HepG2 (cell line): ENCODE data around the gene DGKD. TPM values are rescaled to one million over a fixed set of nuclear protein-coding genes. Genes with fewer than 3 reads are reported as not detected.

Experiments used
- ATAC-seq: fragments of 200-7000 bp; cut with Tn5 transposase; 3 replicates; pipeline ENCODE4 v1.9.1; 2020; ENCODE audit warnings: mild to moderate bottlenecking, moderate library complexity
- BruUV-seq: library from RNA; stranded (reverse); fragments of 400-500 nt; replicated peaks from 2 replicates; lab custom pipeline; 2021; lab: Mats Ljungman, UMichigan
- CTCF ChIA-PET: fragments of 300-600 bp; formaldehyde crosslinking; extraction: SDS; loops from one replicate; lab custom pipeline; 2021; ENCODE audit warnings: low total read pairs, inconsistent platforms, low intra/inter-chr PET ratio; lab: Yijun Ruan, JAX
- POLR2A ChIA-PET: fragments of 350-600 bp; sonication (Branson Sonifier 250); formaldehyde crosslinking; loops from one replicate; lab custom pipeline; 2020; ENCODE audit warnings: antibody characterized with exemption, inconsistent platforms; lab: Yijun Ruan, JAX
- DNase-seq: peaks from one replicate; pipeline ENCODE4 v3.0.0-alpha.2; 2015; ENCODE audit warnings: low spot score
- FAIRE-seq: peaks from 3 replicates; lab custom pipeline; 2011; peaks lifted over from hg19 to GRCh38; lab: Jason Lieb, UNC
- H2AFZ ChIP-seq: one replicate; pipeline ENCODE4 v1.6.1; 2011; ENCODE audit warnings: low read length, inconsistent platforms
- H3K27ac ChIP-seq: fragments of 300-600 bp; 3 replicates; pipeline ENCODE4 v1.8.0; 2011; ENCODE audit warnings: mixed run types, mild to moderate bottlenecking, mixed read lengths, low read length, inconsistent platforms; ENCODE audit not compliant: insufficient read depth; ENCODE audit errors: extremely low read length
- H3K27me3 ChIP-seq, 2 experiments: fragments of 200-600 bp in 1 of 2; 2 replicates in 1 of 2; 3 replicates in 1 of 2; pipeline versions ENCODE4 v1.6.0 to v1.8.0; 2011; ENCODE audit warnings: low read length in 2 of 2, mild to moderate bottlenecking in 2 of 2, moderate library complexity in 2 of 2, inconsistent platforms in 1 of 2; ENCODE audit not compliant: insufficient read depth in 2 of 2, control insufficient read depth in 1 of 2
- H3K36me3 ChIP-seq, 2 experiments: fragments of 200-600 bp in 1 of 2; replicated peaks in 1 of 2; 2 replicates in 1 of 2; 3 replicates in 1 of 2; pipeline versions ENCODE4 v1.5.1 to v1.8.0; 2011; ENCODE audit warnings: low read length in 2 of 2, inconsistent platforms in 1 of 2; ENCODE audit not compliant: insufficient read depth in 2 of 2, control insufficient read depth in 1 of 2
- H3K4me1 ChIP-seq: 2 replicates; pipeline ENCODE4 v1.5.1; 2012; ENCODE audit warnings: low read length, inconsistent platforms; ENCODE audit not compliant: insufficient read depth
- H3K4me2 ChIP-seq: 2 replicates; pipeline ENCODE4 v1.6.0; 2011; ENCODE audit warnings: low read depth, low read length, inconsistent platforms
- H3K4me3 ChIP-seq, 3 experiments: fragments of 200-600 bp in 1 of 3; sonication (generic), shearing (Covaris generic) in 1 of 3; replicated peaks in 1 of 3; 2 replicates each; pipeline ENCODE4 v1.5.1; 2011 to 2016; ENCODE audit warnings: low read length in 3 of 3, inconsistent platforms in 2 of 3, low read depth in 2 of 3, mild to moderate bottlenecking in 2 of 3, control low read depth in 1 of 3, mixed read lengths in 1 of 3; ENCODE audit not compliant: insufficient read depth in 1 of 3
- H3K79me2 ChIP-seq: one replicate; pipeline ENCODE4 v1.6.1; 2011; ENCODE audit warnings: low read length, inconsistent platforms; ENCODE audit not compliant: insufficient read depth
- H3K9ac ChIP-seq: 2 replicates; pipeline ENCODE4 v1.6.0; 2011; ENCODE audit warnings: mild to moderate bottlenecking, low read depth, low read length, inconsistent platforms; ENCODE audit not compliant: insufficient read depth
- H3K9me3 ChIP-seq: 2 replicates; pipeline ENCODE4 v1.5.1; 2012; ENCODE audit warnings: mild to moderate bottlenecking, low read length
- H4K20me1 ChIP-seq: 2 replicates; pipeline ENCODE4 v1.6.0; 2011; ENCODE audit warnings: inconsistent platforms, mild to moderate bottlenecking, low read length, moderate library complexity; ENCODE audit not compliant: insufficient read depth
- BRCA1 ChIP-seq: sonication (generic); formaldehyde crosslinking; IDR thresholded peaks from 2 replicates; pipeline ENCODE4 v1.4.0; 2020; ENCODE audit warnings: missing genetic modification reagents
- MED1 ChIP-seq: sonication (generic); formaldehyde crosslinking; IDR thresholded peaks from 2 replicates; pipeline ENCODE4 v1.4.0; 2020; ENCODE audit warnings: missing genetic modification reagents
- NCOA2 ChIP-seq: sonication (generic); formaldehyde crosslinking; IDR thresholded peaks from 2 replicates; pipeline ENCODE4 v1.8.0; 2022; ENCODE audit warnings: inconsistent platforms
- PAF1 ChIP-seq: IDR thresholded peaks from 2 replicates; pipeline ENCODE4 v1.6.1; 2016; ENCODE audit warnings: missing genetic modification reagents, missing compliant biosample characterization
- SP5 ChIP-seq: IDR thresholded peaks from 2 replicates; pipeline ENCODE4 v1.6.1; 2016; ENCODE audit warnings: low read depth, borderline replicate concordance
- ZMYM3 ChIP-seq: sonication (generic); formaldehyde crosslinking; IDR thresholded peaks from 2 replicates; pipeline ENCODE4 v1.5.1; 2020; ENCODE audit warnings: mild to moderate bottlenecking, missing genetic modification reagents
- ZNF451 ChIP-seq: sonication (generic); formaldehyde crosslinking; IDR thresholded peaks from 2 replicates; pipeline ENCODE4 v1.5.0; 2020; ENCODE audit warnings: mild to moderate bottlenecking, missing genetic modification reagents
- WGBS: methylation state at CpG from one replicate; pipeline ENCODE4 v1.1.6; 2017; ENCODE audit warnings: low lambda C conversion rate; 5-methylcytosine and 5-hydroxymethylcytosine counted together
- in situ Hi-C: cut with HindIII; loops from 2 replicates; pipeline ENCODE4 v1.10.0; 2017; ENCODE audit warnings: low pct_unique_long_range_greater_than_20kb; ENCODE audit not compliant: extremely low pct_ligation_motif_present
- intact Hi-C: fragments of 100-400 bp; cut with micrococcal nuclease; formaldehyde crosslinking; loops from one replicate; pipeline ENCODE4 v1.10.0; 2022; ENCODE audit not compliant: unreplicated experiment
- polyA plus RNA-seq, 8 experiments: library from polyadenylated mRNA; depleted of rRNA in 3 of 8; stranded (reverse) in 7 of 8; unstranded in 1 of 8; fragments of >200 nt; fragmentation: Illumina TruSeq in 4 of 8; extraction: Trizol in 4 of 8; gene quantifications; 2 replicates each; pipeline versions ENCODE4 v1.2.1 to v1.2.3, GENCODE V29; 2011 to 2016; ENCODE audit warnings: low read depth in 4 of 8, missing spikeins in 1 of 8, mixed read lengths in 1 of 8; ENCODE audit not compliant: insufficient read depth in 1 of 8
- total RNA-seq, 5 experiments: library from RNA; depleted of rRNA; stranded (reverse); fragments of >200 nt; fragmentation: Illumina TruSeq; extraction: Trizol; gene quantifications; 2 replicates each; pipeline ENCODE4 v1.2.3, GENCODE V29; 2016; ENCODE audit warnings: low read depth in 1 of 5
- TF ChIP-seq, protein P1 (sequence below): sonication (generic); formaldehyde crosslinking; IDR thresholded peaks from 2 replicates; pipeline ENCODE4 v1.5.1; 2020; ENCODE audit warnings: missing genetic modification reagents, mild to moderate bottlenecking, borderline replicate concordance
- TF ChIP-seq, protein P2 (sequence below): sonication (generic); formaldehyde crosslinking; IDR thresholded peaks from 2 replicates; pipeline ENCODE4 v1.4.0; 2020; ENCODE audit warnings: missing genetic modification reagents

Gene DGKD
- total and polyA plus RNA-seq, 2 of the 13 experiments (the other 11 are each of a cell fraction or from before 2014, with no cell fraction given), result 24.5 to 33.2 TPM

DNA sequence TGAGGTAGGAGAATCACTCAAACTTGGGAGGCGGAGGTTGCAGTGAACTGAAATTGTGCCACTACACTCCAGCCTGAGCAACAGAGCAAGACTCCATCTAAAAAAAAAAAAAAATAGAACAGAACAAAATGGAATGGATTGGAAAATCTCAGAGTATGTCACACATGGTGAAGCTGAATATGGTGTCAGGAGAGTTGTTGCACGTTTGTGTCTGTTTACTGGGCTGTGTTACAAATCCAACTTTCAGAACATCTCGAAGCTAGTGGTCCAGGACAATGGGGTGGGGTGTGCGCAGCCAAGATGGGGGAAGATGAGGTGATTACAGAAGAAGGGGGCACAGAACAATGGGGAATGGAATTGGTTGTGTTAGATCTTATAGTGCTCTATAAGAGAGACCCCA lies 29.0 kb upstream of the DGKD start:
- no peak overlapping the region for H3K9ac ChIP-seq
- BruUV-seq, result no TSS peak
- H3K27me3 ChIP-seq, result peaks cover 4 to 30% of the 10 kb centered on the region in 2 experiments; a peak in 4 of 5 replicates
- no peak overlapping the region for H3K27ac ChIP-seq
- intact Hi-C loops, result no loop called here
- no peaks in the 10 kb centered on the region for H3K36me3 ChIP-seq
- DNase-seq (no peak), FAIRE-seq (no peak)
- POLR2A ChIA-PET, result no interaction called here
- H3K9me3 ChIP-seq, result no peaks in the 10 kb centered on the region
- H3K79me2 ChIP-seq, result no peaks in the 10 kb centered on the region
- no peak for TF ChIP-seq MED1 (CRISPR knock-in tag)
- TF ChIP-seq, protein P1, sequence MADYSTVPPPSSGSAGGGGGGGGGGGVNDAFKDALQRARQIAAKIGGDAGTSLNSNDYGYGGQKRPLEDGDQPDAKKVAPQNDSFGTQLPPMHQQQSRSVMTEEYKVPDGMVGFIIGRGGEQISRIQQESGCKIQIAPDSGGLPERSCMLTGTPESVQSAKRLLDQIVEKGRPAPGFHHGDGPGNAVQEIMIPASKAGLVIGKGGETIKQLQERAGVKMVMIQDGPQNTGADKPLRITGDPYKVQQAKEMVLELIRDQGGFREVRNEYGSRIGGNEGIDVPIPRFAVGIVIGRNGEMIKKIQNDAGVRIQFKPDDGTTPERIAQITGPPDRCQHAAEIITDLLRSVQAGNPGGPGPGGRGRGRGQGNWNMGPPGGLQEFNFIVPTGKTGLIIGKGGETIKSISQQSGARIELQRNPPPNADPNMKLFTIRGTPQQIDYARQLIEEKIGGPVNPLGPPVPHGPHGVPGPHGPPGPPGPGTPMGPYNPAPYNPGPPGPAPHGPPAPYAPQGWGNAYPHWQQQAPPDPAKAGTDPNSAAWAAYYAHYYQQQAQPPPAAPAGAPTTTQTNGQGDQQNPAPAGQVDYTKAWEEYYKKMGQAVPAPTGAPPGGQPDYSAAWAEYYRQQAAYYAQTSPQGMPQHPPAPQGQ, result no peak
- TF ChIP-seq, protein P2, sequence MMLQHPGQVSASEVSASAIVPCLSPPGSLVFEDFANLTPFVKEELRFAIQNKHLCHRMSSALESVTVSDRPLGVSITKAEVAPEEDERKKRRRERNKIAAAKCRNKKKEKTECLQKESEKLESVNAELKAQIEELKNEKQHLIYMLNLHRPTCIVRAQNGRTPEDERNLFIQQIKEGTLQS, result no peak
- TF ChIP-seq ZNF451, result no peak
- TF ChIP-seq ZMYM3 (CRISPR knock-in tag), result no peak
- TF ChIP-seq, all 625 proteins: peak for 0
- in situ Hi-C loops, result no loop called here
- Histone ChIP-seq H3K4me3 (no peak overlapping the region), H3K4me2 (no peak overlapping the region), H2AFZ (no peak overlapping the region), H4K20me1 (no peaks in the 10 kb centered on the region), H3K4me1 (peaks cover 13% of the 10 kb centered on the region)
- no peak for ATAC-seq
- WGBS, result 49% methylated on average over 4 of the region's 4 CpGs
- CTCF ChIA-PET, result no interaction called here

DNA sequence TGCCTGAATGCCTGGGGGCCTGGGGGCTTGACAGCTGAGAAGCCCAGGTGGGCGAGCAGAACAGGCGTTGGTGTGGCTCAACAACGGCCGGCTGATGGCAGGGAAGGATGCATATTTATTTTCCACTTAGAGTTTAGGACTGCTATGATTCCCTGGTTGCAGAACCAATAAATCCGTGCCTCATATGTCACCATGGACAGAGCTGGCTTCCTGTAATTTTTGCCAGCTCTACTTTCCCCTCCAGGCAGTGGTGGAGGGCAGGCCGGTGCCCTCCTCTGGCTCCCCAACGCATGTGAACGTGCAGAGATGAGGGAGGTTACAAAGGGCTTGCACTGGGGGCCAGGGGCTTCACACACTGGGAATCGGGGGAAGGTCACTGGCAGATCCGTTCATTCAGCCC lies 28.5 kb upstream of the DGKD start:
- intact Hi-C loops (no loop called here), in situ Hi-C loops (no loop called here)
- POLR2A ChIA-PET, result no interaction called here
- no peak overlapping the region for H2AFZ ChIP-seq
- H4K20me1 ChIP-seq, result no peaks in the 10 kb centered on the region
- H3K4me1 ChIP-seq, result peaks cover 9% of the 10 kb centered on the region
- no peaks in the 10 kb centered on the region for H3K9me3 ChIP-seq
- 45% methylated on average over 10 of the region's 10 CpGs for WGBS
- no peaks in the 10 kb centered on the region for H3K36me3 ChIP-seq
- H3K27me3 ChIP-seq, result peaks cover 0 to 24% of the 10 kb centered on the region in 2 experiments; a peak in 4 of 5 replicates
- BruUV-seq, result no TSS peak
- no peak for ATAC-seq
- no peak for TF ChIP-seq PAF1
- TF ChIP-seq SP5, result no peak
- TF ChIP-seq NCOA2 (CRISPR knock-in tag), result no peak
- TF ChIP-seq BRCA1 (CRISPR knock-in tag), result no peak
- TF ChIP-seq, all 625 proteins: peak for 0
- CTCF ChIA-PET, result no interaction called here
- Histone ChIP-seq H3K4me2 (no peak overlapping the region), H3K9ac (no peak overlapping the region), H3K79me2 (no peaks in the 10 kb centered on the region), H3K4me3 (no peak overlapping the region), H3K27ac (no peak overlapping the region)
- DNase-seq, result no peak
- FAIRE-seq, result no peak
